BLaER1 (cell line): ENCODE data around the gene ARRDC4.

Source experiments
- H3K27ac ChIP-seq: shearing (Covaris generic); formaldehyde crosslinking; 2 replicates; pipeline ENCODE4 v1.8.1; 2022
- H3K27me3 ChIP-seq: shearing (Covaris generic); formaldehyde crosslinking; 2 replicates; pipeline ENCODE4 v1.8.1; 2022
- H3K36me3 ChIP-seq: shearing (Covaris generic); formaldehyde crosslinking; 2 replicates; pipeline ENCODE4 v1.8.1; 2022
- H3K4me1 ChIP-seq: shearing (Covaris generic); formaldehyde crosslinking; 2 replicates; pipeline ENCODE4 v1.8.1; 2022
- H3K4me2 ChIP-seq: shearing (Covaris generic); formaldehyde crosslinking; 2 replicates; pipeline ENCODE4 v1.8.1; 2022
- H3K4me3 ChIP-seq: shearing (Covaris generic); formaldehyde crosslinking; 2 replicates; pipeline ENCODE4 v1.8.1; 2022
- H3K9ac ChIP-seq: shearing (Covaris generic); formaldehyde crosslinking; 2 replicates; pipeline ENCODE4 v1.8.1; 2022
- H3K9me3 ChIP-seq: shearing (Covaris generic); formaldehyde crosslinking; 2 replicates; pipeline ENCODE4 v1.8.1; 2022
- H4K20me1 ChIP-seq: shearing (Covaris generic); formaldehyde crosslinking; 2 replicates; pipeline ENCODE4 v1.8.1; 2022
- Cebpa-rat ChIP-seq: shearing (Covaris generic); IDR thresholded peaks from 2 replicates; pipeline ENCODE4 v1.8.1; 2022

The ARRDC4 gene

GRCh38 chr15:98003518-98003917, 43.0 kb downstream of the ARRDC4 start:
- H4K20me1 ChIP-seq = no peaks in the 10 kb centered on the region
- peaks cover 25% of the 10 kb centered on the region for H3K4me1 ChIP-seq
- peaks cover 6% of the 10 kb centered on the region; the same call in 1 of the 2 replicates for H3K9me3 ChIP-seq
- H3K27ac ChIP-seq = no peak overlapping the region
- no peaks in the 10 kb centered on the region for H3K27me3 ChIP-seq
- H3K4me2 ChIP-seq = no peak overlapping the region
- H3K9ac ChIP-seq = no peak overlapping the region
- no peak for TF ChIP-seq Cebpa-rat
- no peak overlapping the region for H3K4me3 ChIP-seq
- no peaks in the 10 kb centered on the region for H3K36me3 ChIP-seq

GRCh38 chr15:98003996-98004395, 43.5 kb downstream of the ARRDC4 start:
- peaks cover 6% of the 10 kb centered on the region; the same call in 1 of the 2 replicates for H3K9me3 ChIP-seq
- H3K27me3 ChIP-seq = no peaks in the 10 kb centered on the region
- H3K9ac ChIP-seq = no peak overlapping the region
- H3K4me3 ChIP-seq = no peak overlapping the region
- H3K4me2 ChIP-seq = no peak overlapping the region
- H3K4me1 ChIP-seq = peaks cover 22% of the 10 kb centered on the region
- no peaks in the 10 kb centered on the region for H4K20me1 ChIP-seq
- no peak for TF ChIP-seq Cebpa-rat
- no peak overlapping the region for H3K27ac ChIP-seq
- H3K36me3 ChIP-seq = no peaks in the 10 kb centered on the region

- peaks cover 6% of the 10 kb centered on the region; the same call in 1 of the 2 replicates for H3K9me3 ChIP-seq
- TF ChIP-seq Cebpa-rat = no peak
- H3K27me3 ChIP-seq = no peaks in the 10 kb centered on the region
Measured at GRCh38 chr15:98005659-98006058, 45.2 kb downstream of the ARRDC4 start.

GRCh38 chr15:98009169-98009568, 48.7 kb downstream of the ARRDC4 start:
- peaks cover 6% of the 10 kb centered on the region; the same call in 1 of the 2 replicates for H3K9me3 ChIP-seq

More at GRCh38 chr15:98005659-98006058, 45.2 kb downstream of the ARRDC4 start:
- Histone ChIP-seq H4K20me1 (no peaks in the 10 kb centered on the region), H3K9ac (no peak overlapping the region), H3K36me3 (no peaks in the 10 kb centered on the region), H3K4me3 (no peak overlapping the region), H3K4me1 (peaks cover 12% of the 10 kb centered on the region), H3K27ac (no peak overlapping the region), H3K4me2 (no peak overlapping the region)

GRCh38 chr15:98009971-98010370, 49.5 kb downstream of the ARRDC4 start:
- no peak overlapping the region for H3K4me3 ChIP-seq
- peaks cover 4% of the 10 kb centered on the region; the same call in 1 of the 2 replicates for H3K9me3 ChIP-seq
- H3K36me3 ChIP-seq = no peaks in the 10 kb centered on the region
- peaks cover 8% of the 10 kb centered on the region for H3K4me1 ChIP-seq
- no peak overlapping the region for H3K9ac ChIP-seq
- no peaks in the 10 kb centered on the region for H4K20me1 ChIP-seq
- H3K27me3 ChIP-seq = no peaks in the 10 kb centered on the region
- no peak overlapping the region for H3K4me2 ChIP-seq
- no peak for TF ChIP-seq Cebpa-rat
- no peak overlapping the region for H3K27ac ChIP-seq

More at GRCh38 chr15:98009169-98009568, 48.7 kb downstream of the ARRDC4 start:
- H3K4me2 ChIP-seq = no peak overlapping the region
- H3K9ac ChIP-seq = no peak overlapping the region
- no peaks in the 10 kb centered on the region for H4K20me1 ChIP-seq
- no peaks in the 10 kb centered on the region for H3K27me3 ChIP-seq
- no peak overlapping the region for H3K4me3 ChIP-seq
- no peaks in the 10 kb centered on the region for H3K36me3 ChIP-seq
- no peak overlapping the region for H3K27ac ChIP-seq
- H3K4me1 ChIP-seq = peaks cover 8% of the 10 kb centered on the region
- no peak for TF ChIP-seq Cebpa-rat

- no peaks in the 10 kb centered on the region for H4K20me1 ChIP-seq
- H3K27ac ChIP-seq = no peak overlapping the region
- H3K4me2 ChIP-seq = no peak overlapping the region
- no peak overlapping the region for H3K4me3 ChIP-seq
- peaks cover 8% of the 10 kb centered on the region for H3K4me1 ChIP-seq
- no peaks in the 10 kb centered on the region for H3K9me3 ChIP-seq
- no peaks in the 10 kb centered on the region for H3K27me3 ChIP-seq
- H3K9ac ChIP-seq = no peak overlapping the region
- no peaks in the 10 kb centered on the region for H3K36me3 ChIP-seq
- TF ChIP-seq Cebpa-rat = no peak
Measured at GRCh38 chr15:98012354-98012753, 51.9 kb downstream of the ARRDC4 start.

- Histone ChIP-seq H3K27ac (no peak overlapping the region), H3K4me2 (no peak overlapping the region), H3K9me3 (no peaks in the 10 kb centered on the region), H3K4me3 (no peak overlapping the region), H3K27me3 (no peaks in the 10 kb centered on the region), H3K36me3 (no peaks in the 10 kb centered on the region), H4K20me1 (no peaks in the 10 kb centered on the region), H3K4me1 (peaks cover 8% of the 10 kb centered on the region), H3K9ac (no peak overlapping the region)
- no peak for TF ChIP-seq Cebpa-rat
Measured at GRCh38 chr15:98013631-98014030, 53.1 kb downstream of the ARRDC4 start.

- no peak overlapping the region for H3K4me2 ChIP-seq
- no peak overlapping the region for H3K9ac ChIP-seq
- TF ChIP-seq Cebpa-rat = no peak
Measured at GRCh38 chr15:98017150-98017964, 56.9 kb downstream of the ARRDC4 start.

GRCh38 chr15:98018761-98019351, 58.4 kb downstream of the ARRDC4 start:
- Histone ChIP-seq H4K20me1 (no peaks in the 10 kb centered on the region), H3K36me3 (no peaks in the 10 kb centered on the region), H3K4me1 (no peaks in the 10 kb centered on the region; the same call in 1 of the 2 replicates), H3K9ac (no peak overlapping the region), H3K4me3 (no peak overlapping the region), H3K4me2 (no peak overlapping the region), H3K27ac (no peak overlapping the region), H3K9me3 (peaks cover 16% of the 10 kb centered on the region), H3K27me3 (no peaks in the 10 kb centered on the region)
- TF ChIP-seq Cebpa-rat = no peak

More at GRCh38 chr15:98017150-98017964, 56.9 kb downstream of the ARRDC4 start:
- Histone ChIP-seq H4K20me1 (no peaks in the 10 kb centered on the region), H3K4me1 (no peaks in the 10 kb centered on the region; the same call in 1 of the 2 replicates), H3K9me3 (peaks cover under 1% of the 10 kb centered on the region; the same call in 1 of the 2 replicates), H3K4me3 (no peak overlapping the region), H3K27me3 (no peaks in the 10 kb centered on the region), H3K36me3 (no peaks in the 10 kb centered on the region), H3K27ac (no peak overlapping the region)
